UCSD-AML1 (cell line): ENCODE results near the gene CD53.

Source experiments
- DNase-seq: peaks from one replicate; lab custom pipeline; 2025; ENCODE audit not compliant: unreplicated experiment; lab: John Stamatoyannopoulos, UW

CD53 gene

GRCh38 chr1:110875216-110875731 is 2.3 kb downstream of the CD53 start:
- DNase-seq: peak; percentile 37

- no peak for DNase-seq
These were observed 3.9 kb downstream of the CD53 start for GRCh38 chr1:110876748-110877341.

- DNase-seq: no peak
These were observed 4.4 kb downstream of the CD53 start for GRCh38 chr1:110877364-110877763.

GRCh38 chr1:110877776-110878175 is 4.8 kb downstream of the CD53 start:
- DNase-seq: no peak

GRCh38 chr1:110878591-110878990 is 5.6 kb downstream of the CD53 start:
- no peak for DNase-seq

- no peak for DNase-seq
These were observed 6.0 kb downstream of the CD53 start for GRCh38 chr1:110878993-110879392.

GRCh38 chr1:110879758-110880606 is 7.0 kb downstream of the CD53 start:
- peak; percentile 22 for DNase-seq

- DNase-seq: no peak
These were observed 7.9 kb downstream of the CD53 start for GRCh38 chr1:110880708-110881374.

- no peak for DNase-seq
These were observed 15.1 kb downstream of the CD53 start for GRCh38 chr1:110888049-110888448.

GRCh38 chr1:110888641-110889040 is 15.7 kb downstream of the CD53 start:
- DNase-seq: no peak

GRCh38 chr1:110890474-110891196 is 17.7 kb downstream of the CD53 start:
- DNase-seq: no peak

- no peak for DNase-seq
These were observed 21.1 kb downstream of the CD53 start for GRCh38 chr1:110893908-110894490.

GRCh38 chr1:110896090-110896489 is 23.1 kb downstream of the CD53 start:
- DNase-seq: no peak

- no peak for DNase-seq
These were observed 24.7 kb downstream of the CD53 start for GRCh38 chr1:110897681-110898080.

GRCh38 chr1:110898734-110899457 is 25.9 kb downstream of the CD53 start:
- no peak for DNase-seq

GRCh38 chr1:110899458-110899843 is 26.5 kb downstream of the CD53 start:
- no peak for DNase-seq

GRCh38 chr1:110902820-110903463 is 30.0 kb downstream of the CD53 start:
- no peak for DNase-seq

- no peak for DNase-seq
These were observed 31.0 kb downstream of the CD53 start for GRCh38 chr1:110903853-110904500.

GRCh38 chr1:110912784-110913183 is 39.8 kb downstream of the CD53 start:
- no peak for DNase-seq
